Measurements from ENCODE around the gene PLEKHH1.

- TF ChIP-seq POLR2AphosphoS5 (IDR thresholded peaks at IDR 0.05; ENCODE audit: borderline replicate concordance, low read depth, low read length): no peak
- no peak for TF ChIP-seq FOXP2 (optimal IDR thresholded peaks at IDR 0.05; ENCODE audit: control extremely low read depth, extremely low read length, insufficient read depth)
- no peak for TF ChIP-seq EZH2 (IDR thresholded peaks at IDR 0.05)
Observed at GRCh38 chr14:67524634-67524963, 8.5 kb upstream of the PLEKHH1 start.

Data from SK-N-MC (cell line).